Suprapubic skin (tissue), 4 donors: ENCODE results near the gene ANKRD11. TPM values are rescaled to one million over a fixed set of nuclear protein-coding genes. Genes with fewer than 3 reads are reported as not detected.
A peak's percentile ranks its signal among the peaks of the same experiment; 100 is the strongest.

ENCODE experiments used
- DNase-seq, 2 donors: peaks; one replicate each; pipeline ENCODE4 v3.0.0-alpha.2; 2019; ENCODE audit warnings: low spot score in 2 of 2
- H3K27ac ChIP-seq: fragments of 200-600 bp; sonication (generic); one replicate; pipeline ENCODE4 v1.5.1; 2019
- H3K27me3 ChIP-seq: fragments of 200-600 bp; sonication (generic); one replicate; pipeline ENCODE4 v1.5.1; 2019
- H3K36me3 ChIP-seq: fragments of 200-600 bp; sonication (generic); one replicate; pipeline ENCODE4 v1.5.1; 2019
- H3K4me1 ChIP-seq: fragments of 200-600 bp; sonication (generic); one replicate; pipeline ENCODE4 v1.5.1; 2019
- H3K4me3 ChIP-seq: fragments of 200-600 bp; sonication (generic); one replicate; pipeline ENCODE4 v1.5.1; 2019; ENCODE audit warnings: mild to moderate bottlenecking
- H3K9me3 ChIP-seq: fragments of 200-600 bp; sonication (generic); one replicate; pipeline ENCODE4 v1.5.1; 2019
- CTCF ChIP-seq, 2 donors: fragments of 200-600 bp in 1 of 2; fragments of 450-650 bp in 1 of 2; sonication (generic) in 1 of 2; IDR thresholded peaks; one replicate each; pipeline ENCODE4 v1.5.1; 2016 to 2019; ENCODE audit warnings: antibody characterized with exemption in 2 of 2, mild to moderate bottlenecking in 1 of 2, moderate library complexity in 1 of 2
- EP300 ChIP-seq: sonication (generic); formaldehyde crosslinking; IDR thresholded peaks from one replicate; pipeline ENCODE4 v1.6.1; 2017; ENCODE audit warnings: antibody characterized with exemption
- POLR2A ChIP-seq, 2 donors: fragments of 450-650 bp; IDR thresholded peaks; one replicate each; pipeline ENCODE4 v1.6.1; 2017; ENCODE audit warnings: antibody characterized with exemption in 2 of 2, mild to moderate bottlenecking in 2 of 2, moderate library complexity in 2 of 2
- POLR2AphosphoS5 ChIP-seq, 3 donors: sonication (generic); formaldehyde crosslinking; IDR thresholded peaks; one replicate each; pipeline ENCODE4 v1.6.1; 2017; ENCODE audit warnings: antibody characterized with exemption in 3 of 3
- WGBS: methylation state at CpG from one replicate; pipeline ENCODE4 v1.1.5; 2018; 5-methylcytosine and 5-hydroxymethylcytosine counted together
- total RNA-seq, 4 donors: library from RNA; depleted of rRNA; stranded (reverse); fragments of >200 nt; gene quantifications; one replicate each; pipeline ENCODE4 v1.1.0, GENCODE V29; 2016

ANKRD11 gene
- total RNA-seq, 4 donors from 2014 or later = 85.4 to 212 (median 127) TPM

- Histone ChIP-seq H3K27me3 (peaks cover 4% of the 10 kb centered on the region), H3K36me3 (no peaks in the 10 kb centered on the region), H3K4me3 (peak overlapping the region; percentile 45), H3K9me3 (no peaks in the 10 kb centered on the region), H3K4me1 (peaks cover 14% of the 10 kb centered on the region), H3K27ac (no peak overlapping the region)
- WGBS = 64% methylated on average over 18 of the region's 18 CpGs
- TF ChIP-seq POLR2A (IDR thresholded peaks at IDR 0.05) (no peak), POLR2AphosphoS5 (IDR thresholded peaks at IDR 0.05) (no peak), CTCF (IDR thresholded peaks at IDR 0.05) (no peak), EP300 (no peak)
- DNase-seq = no peak
Observed at GRCh38 chr16:89257757-89258465, 232.4 kb downstream of the ANKRD11 start.

GRCh38 chr16:89257281-89257731 is 233.1 kb downstream of the ANKRD11 start:
- 0% methylated on average over 1 of the region's 44 CpGs for WGBS
- no peak for TF ChIP-seq EP300
- peak in 1 of 2 donors; percentile 5 for TF ChIP-seq CTCF (IDR thresholded peaks at IDR 0.05)
- TF ChIP-seq POLR2A (IDR thresholded peaks at IDR 0.05) = no peak
- TF ChIP-seq POLR2AphosphoS5 (IDR thresholded peaks at IDR 0.05) = no peak
- peaks cover 14% of the 10 kb centered on the region for H3K4me1 ChIP-seq
- no peak for DNase-seq
- H3K4me3 ChIP-seq = peak overlapping the region; percentile 45
- peaks cover 4% of the 10 kb centered on the region for H3K27me3 ChIP-seq
- no peaks in the 10 kb centered on the region for H3K9me3 ChIP-seq
- H3K36me3 ChIP-seq = no peaks in the 10 kb centered on the region
- no peak overlapping the region for H3K27ac ChIP-seq

GRCh38 chr16:89256651-89257254 is 233.6 kb downstream of the ANKRD11 start:
- Histone ChIP-seq H3K27ac (no peak overlapping the region), H3K36me3 (no peaks in the 10 kb centered on the region), H3K4me1 (peaks cover 14% of the 10 kb centered on the region), H3K4me3 (peak overlapping the region; percentile 45), H3K27me3 (peaks cover 4% of the 10 kb centered on the region), H3K9me3 (no peaks in the 10 kb centered on the region)
- WGBS = 24% methylated on average over 7 of the region's 57 CpGs
- no peak for TF ChIP-seq POLR2AphosphoS5 (IDR thresholded peaks at IDR 0.05)
- TF ChIP-seq CTCF (IDR thresholded peaks at IDR 0.05) = no peak
- TF ChIP-seq EP300 = no peak
- DNase-seq = no peak

- no peak overlapping the region for H3K4me3 ChIP-seq
- H3K9me3 ChIP-seq = peaks cover 6% of the 10 kb centered on the region
- H3K27ac ChIP-seq = no peak overlapping the region
- TF ChIP-seq POLR2A (IDR thresholded peaks at IDR 0.05) (no peak), CTCF (IDR thresholded peaks at IDR 0.05) (no peak), EP300 (no peak), POLR2AphosphoS5 (IDR thresholded peaks at IDR 0.05) (no peak)
- peaks cover 14% of the 10 kb centered on the region for H3K4me1 ChIP-seq
- H3K27me3 ChIP-seq = peaks cover 4% of the 10 kb centered on the region
- no peak for DNase-seq
- H3K36me3 ChIP-seq = no peaks in the 10 kb centered on the region
- 91% methylated on average over 9 of the region's 10 CpGs for WGBS
Observed at GRCh38 chr16:89253548-89254287, 236.6 kb downstream of the ANKRD11 start.
